ENCODE data around the gene TGIF2.
"Not testable (repeated sequence)": the region's sequence is repeated elsewhere in the genome, so short reads cannot be mapped to it uniquely, and the experiment has no call there.

TGIF2 gene

GRCh38 chr20:36613974-36614373 is 40.6 kb downstream of the TGIF2 start:
- DNase-seq (ENCODE audit: low spot score): no peak

DNA sequence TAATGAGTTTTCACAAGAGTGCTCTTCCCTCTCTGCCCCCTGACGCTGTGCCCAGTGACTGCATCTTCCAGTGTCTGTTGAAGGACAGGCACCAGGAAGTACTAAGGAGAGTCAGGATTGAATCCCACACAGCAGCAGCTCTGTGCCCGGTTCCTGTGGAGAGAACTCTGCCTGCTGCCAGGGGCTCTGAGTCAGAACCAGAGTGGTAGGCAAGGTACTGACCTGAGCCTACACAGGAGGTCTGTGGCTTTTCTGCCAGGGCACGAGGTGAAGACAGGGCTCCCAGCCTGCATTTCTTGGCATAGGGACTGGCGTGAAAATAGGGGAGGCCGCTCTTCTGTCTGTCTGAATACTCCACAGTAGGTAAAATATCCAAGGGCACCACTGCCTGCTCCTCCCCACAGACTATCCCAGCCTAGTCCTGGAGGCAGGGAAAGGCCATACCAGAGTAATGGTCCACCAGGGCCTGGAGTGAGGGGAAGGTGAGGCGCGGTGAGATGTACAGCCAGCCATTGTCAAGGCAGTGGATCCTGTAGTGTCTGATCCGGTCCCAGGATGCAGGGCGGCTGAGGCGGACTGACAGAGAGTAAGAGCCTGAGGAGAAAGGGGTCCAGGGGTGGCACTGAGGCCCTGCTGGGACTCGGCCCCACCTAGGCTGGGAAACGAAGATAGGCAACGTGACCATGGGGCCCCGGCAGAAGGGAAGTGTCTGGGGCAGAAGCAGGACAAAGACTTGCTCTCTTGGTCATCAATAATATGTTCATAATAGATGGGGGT is 41.6 kb downstream of the TGIF2 start:
- no peak for DNase-seq (ENCODE audit: low spot score)

GRCh38 chr20:36620917-36621316 is 47.5 kb downstream of the TGIF2 start:
- DNase-seq (ENCODE audit: low spot score): no peak

DNA sequence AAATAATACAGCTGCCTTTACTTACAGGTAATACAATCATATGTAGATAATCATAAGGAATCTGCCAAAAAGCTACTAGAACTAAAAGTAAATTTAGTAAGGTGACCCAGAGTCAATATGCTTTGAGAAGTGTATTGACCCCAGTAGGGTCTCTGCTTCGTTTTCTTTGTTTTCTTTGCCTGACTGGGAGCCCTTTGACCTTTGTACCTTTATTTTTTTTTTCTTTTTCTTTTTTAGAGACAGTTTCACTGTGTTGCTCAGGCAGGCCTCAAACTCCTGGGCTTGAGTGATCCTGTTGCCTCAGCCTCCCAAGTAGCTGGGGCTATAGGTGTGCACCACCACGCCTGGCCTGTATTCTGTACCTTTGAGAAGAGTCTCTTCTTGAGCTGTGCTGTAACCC is 50.0 kb downstream of the TGIF2 start:
- DNase-seq (ENCODE audit: low spot score): no peak

GRCh38 chr20:36624068-36624943 is 50.9 kb downstream of the TGIF2 start:
- peak; percentile 54 for DNase-seq (ENCODE audit: low spot score)

DNA sequence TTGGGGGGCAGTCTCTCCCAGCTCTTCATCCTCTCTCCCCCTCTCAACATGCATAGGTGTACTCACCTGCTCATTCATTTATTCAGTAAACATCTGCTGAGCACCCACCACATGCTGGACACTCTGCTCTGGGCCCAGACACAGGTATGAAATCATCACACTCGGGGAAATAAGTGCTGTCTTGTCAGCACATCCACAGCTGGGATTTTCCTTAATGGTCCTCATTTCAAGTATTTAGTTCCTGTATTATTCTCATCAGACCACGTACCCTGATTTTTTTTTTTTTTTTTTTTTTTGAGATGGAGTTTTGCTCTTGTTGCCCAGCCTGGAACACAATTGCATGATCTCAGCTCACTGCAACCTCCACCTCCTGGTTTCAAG is 51.5 kb downstream of the TGIF2 start:
- no peak for DNase-seq (ENCODE audit: low spot score)

DNA sequence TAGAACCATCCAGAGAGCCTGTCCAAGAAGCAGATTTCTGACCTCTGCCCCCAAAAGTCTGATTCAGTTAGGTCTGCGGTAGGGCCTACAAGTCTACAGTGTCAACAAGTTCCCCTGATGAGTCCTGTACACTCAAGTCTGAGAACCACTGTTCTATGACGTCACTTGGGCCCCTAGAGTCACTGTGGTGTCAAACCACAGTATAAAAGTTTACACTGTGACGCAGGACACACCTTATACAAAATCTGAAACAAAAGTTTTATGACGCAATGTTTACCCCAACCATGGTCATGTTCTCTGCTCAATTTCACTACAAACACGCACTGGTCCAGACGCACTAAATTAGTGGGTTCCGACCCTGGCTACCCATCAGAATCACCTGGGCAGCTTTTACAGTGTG is 54.7 kb downstream of the TGIF2 start:
- DNase-seq (ENCODE audit: low spot score): no peak

DNA sequence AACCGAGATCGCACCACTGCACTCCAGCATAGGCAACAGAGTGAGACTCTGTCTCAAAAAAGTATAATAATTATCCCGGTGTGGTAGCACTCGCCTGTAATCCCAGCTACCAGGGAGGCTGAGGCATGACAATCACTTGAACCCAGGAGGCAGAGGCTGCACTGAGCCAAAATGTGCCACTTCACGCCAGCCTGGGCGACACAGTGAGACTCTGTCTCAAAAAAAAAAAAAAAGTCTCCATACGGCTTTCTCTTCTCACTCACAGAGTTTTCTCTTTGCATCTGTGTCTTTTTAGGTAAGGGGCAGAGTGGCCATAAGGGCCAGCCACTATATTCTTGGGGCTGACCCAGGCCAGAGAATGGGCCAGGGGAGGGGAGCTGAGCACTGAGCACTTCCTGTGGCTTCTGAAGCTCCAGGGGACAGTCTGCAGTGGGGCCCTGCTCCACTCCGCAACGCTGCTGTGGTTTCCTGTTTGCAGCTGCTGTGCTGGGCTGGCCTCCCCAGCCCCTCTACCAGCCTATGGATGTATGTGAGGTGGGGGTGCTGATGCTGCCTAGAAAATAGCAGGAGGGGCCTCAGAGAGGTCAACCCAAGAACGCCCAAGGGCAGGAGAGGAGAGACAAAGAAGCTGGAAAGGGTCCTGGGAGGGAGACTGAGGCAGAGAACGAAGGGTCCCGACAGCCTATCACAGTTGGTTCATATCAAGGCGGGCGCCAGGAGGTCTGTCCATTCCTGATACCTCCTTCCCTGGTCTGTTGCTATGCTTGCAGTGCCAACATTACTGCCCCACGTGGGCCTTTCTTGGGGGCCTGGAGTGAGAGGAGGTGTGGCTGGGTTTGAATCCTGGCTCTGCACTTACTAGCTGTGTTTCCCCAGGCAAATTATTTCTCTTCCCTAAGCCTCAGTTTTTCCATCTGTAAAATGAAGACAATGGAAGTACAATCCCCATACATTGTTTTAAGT is 56.6 kb downstream of the TGIF2 start:
- DNase-seq (ENCODE audit: low spot score): no peak

- no peak for DNase-seq (ENCODE audit: low spot score)
Measured at GRCh38 chr20:36631646-36632045, 58.2 kb downstream of the TGIF2 start.

DNA sequence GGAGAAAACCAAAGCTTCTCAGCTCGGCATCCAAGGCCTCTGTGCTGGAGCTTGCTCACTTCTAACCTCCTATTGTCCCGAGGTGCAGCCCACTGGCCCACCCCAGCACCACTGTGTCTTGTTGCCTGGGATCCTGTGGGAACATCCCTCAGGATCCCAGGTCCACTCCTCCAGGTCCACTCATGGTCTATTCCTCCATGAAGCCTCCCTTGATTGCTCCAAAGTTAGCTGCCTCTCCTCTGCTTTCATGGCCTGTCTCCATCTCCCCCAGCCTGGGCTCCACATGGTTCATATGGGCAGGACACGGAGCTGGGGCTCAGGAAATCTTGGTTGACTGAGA is 58.7 kb downstream of the TGIF2 start:
- DNase-seq (ENCODE audit: low spot score): no peak

DNA sequence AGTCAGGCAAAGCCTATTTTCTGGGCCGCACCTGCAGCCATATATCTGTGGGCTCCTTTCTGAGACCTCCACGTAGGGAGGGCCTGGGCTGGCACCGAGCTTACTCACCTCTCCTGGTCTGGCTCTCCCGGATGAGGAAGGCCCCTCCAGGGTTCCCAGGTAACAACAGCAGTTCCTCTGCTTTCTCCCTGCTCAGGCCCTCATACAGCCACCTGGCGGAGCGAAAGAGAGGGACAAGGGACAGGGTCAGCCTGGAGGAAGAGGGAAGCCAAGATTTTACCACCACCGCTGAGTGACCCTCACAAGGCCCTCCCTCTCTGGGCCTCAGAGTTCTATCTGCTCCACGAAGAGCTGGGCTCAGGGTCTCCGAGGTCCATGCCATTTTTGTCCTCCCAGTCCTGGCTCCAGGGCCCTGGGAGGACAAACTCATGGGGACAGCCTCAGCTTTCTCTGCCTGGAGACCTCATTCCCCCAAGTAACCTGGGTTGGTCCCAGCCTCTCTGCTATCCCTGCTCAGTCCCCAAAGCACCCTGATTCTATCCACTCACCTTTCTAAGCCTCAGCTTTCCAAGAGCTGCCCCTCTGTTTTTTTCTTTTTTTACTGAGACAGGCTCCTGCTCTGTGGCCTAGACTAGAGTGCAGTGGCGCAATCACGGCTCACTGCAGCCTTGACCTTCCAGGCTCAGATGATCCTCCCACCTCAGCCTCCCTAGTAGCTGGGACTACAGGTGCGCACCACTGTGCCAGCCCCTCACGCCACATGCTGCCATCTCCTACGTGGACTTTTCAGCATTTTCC is 59.3 kb downstream of the TGIF2 start:
- peak; percentile 76 for DNase-seq (ENCODE audit: low spot score)

DNA sequence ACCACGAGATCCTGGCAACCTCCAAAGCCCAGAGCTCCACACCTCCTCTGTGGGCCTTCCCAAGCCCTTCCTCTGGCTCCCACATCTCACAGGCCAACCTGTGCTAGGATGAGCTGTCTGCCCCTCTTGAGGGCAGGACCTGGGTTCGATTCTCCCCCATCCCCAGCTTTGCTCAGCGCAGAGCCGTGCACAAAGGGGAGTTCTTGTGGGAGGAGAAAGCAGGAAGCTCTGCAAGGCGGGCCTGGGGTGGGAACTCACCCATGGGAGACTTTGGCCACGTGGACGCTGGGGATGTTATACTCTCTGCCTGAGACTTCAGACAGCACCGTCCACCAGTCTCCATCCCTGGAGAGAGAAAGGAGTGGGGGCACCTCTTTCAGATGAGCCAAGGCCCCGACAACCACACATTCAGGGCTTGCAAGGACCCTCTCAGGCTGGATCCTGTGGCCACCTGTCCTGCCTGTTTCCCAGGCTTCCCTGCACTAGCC is 59.9 kb downstream of the TGIF2 start:
- no peak for DNase-seq (ENCODE audit: low spot score)

GRCh38 chr20:36634342-36634741 is 60.9 kb downstream of the TGIF2 start:
- DNase-seq (ENCODE audit: low spot score): no peak

DNA sequence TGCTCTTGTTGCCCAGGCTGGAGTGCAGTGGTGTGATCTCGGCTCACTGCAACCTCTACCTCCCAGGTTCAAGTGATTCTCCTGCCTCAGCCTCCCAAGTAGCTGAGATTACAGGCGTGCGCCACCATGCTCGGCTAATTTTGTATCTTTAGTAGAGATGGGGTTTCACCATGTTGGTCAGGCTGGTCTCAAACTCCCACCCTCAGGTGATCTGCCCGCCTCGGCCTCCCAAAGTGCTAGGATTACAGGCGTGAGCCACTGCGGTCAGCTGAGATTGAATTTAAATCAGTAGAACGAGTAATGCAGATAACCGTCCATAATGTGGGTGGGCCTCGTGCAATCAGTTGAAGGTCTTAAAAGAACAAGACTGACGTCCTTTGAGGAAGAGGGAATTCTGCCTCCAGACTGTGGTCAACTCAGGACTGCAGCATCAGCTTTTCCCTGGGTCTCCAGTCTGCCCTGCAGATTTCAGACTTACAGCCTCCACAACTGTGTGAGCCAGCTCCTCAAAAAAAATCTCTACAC is 65.5 kb downstream of the TGIF2 start:
- DNase-seq (ENCODE audit: low spot score): not testable (repeated sequence)

DNA sequence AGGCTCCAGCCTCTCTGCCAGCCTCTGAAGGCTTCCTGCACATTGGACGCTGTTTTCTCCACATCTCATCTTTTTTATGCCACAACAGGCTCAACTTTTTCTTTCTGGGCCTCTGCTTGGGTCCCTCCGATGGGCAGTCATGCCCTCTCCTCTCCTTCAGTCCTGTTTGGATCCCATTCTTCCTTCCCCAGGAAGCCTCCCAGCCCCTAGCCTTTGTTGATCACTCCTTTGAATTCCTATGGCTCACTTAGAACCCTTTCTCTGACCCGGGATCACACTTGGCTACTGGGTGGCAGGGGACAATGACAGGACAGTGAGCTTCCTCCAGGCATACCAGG is 68.1 kb downstream of the TGIF2 start:
- no peak for DNase-seq (ENCODE audit: low spot score)

- no peak for DNase-seq (ENCODE audit: low spot score)
Measured at GRCh38 chr20:36642136-36642535, 68.7 kb downstream of the TGIF2 start.
